ENCODE data around the gene SORL1-AS1.

Gene SORL1-AS1

DNA sequence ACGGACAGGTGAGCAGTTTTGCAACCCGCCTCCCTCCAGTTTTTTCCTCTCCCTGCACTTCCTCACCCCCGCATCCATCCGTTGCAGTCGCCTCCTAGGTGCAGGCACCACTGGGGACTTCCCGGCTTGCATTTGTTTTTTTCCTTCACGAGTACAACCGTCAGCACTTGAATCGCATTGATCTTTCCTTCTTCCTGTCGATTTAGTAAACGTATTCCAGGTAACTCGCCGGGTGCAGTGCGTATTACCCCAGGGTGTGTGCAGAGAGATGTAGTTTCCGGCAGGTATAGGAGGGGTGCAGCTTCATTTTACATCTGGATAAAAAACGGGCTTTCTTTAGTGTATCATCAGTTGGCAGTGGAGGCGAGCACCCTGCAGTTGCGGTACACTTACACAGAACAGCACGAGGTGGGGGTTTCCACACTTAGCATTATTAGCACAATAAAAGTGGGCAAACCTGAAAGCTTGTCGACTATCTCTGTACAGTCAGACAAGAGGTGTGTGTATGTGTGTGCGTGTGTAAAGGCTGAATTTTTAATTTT lies at the start of gene SORL1-AS1:
Gene SORL1-AS1, minus strand, starts transcription at position 359 of the 542 bp plus-strand sequence.
- DNase-seq: peak; percentile 61
- no peaks in the 10 kb centered on the region for H3K9me3 Mint-ChIP-seq
- H3K4me1 Mint-ChIP-seq (ENCODE audit: low read depth): peaks cover 88% of the 10 kb centered on the region
- peak; percentile 67 to 72 for ATAC-seq
- no peaks in the 10 kb centered on the region for H3K27me3 Mint-ChIP-seq (ENCODE audit: low read depth)
- peak within 1 kb of the TSS; percentile 92 for H3K4me3 Mint-ChIP-seq
- H3K36me3 Mint-ChIP-seq (ENCODE audit: insufficient read depth): peaks cover 16% of the 10 kb centered on the region

DNA sequence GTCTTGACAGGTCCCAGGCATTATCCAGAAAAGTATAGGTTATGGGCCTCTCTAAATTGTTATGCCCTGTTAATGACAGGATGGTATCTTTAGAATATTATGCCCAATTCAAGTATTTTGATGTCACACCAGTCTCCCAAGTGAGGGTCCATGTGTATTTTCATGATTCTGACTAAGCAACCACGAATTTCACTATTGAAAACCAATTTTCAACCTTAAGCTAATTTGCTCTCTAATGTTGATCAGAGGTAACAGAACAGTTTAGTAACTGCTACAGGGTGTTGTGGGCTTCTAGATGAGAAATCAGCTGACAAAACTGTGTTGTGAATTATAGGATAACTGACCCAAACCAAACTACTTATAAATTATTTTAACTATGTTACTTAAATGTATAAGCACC lies 48.0 kb upstream of the SORL1-AS1 start:
- peak in 1 of 2 donors; percentile 32 for ATAC-seq
- H3K4me1 Mint-ChIP-seq (ENCODE audit: low read depth): peaks cover 31% of the 10 kb centered on the region
- H3K36me3 Mint-ChIP-seq (ENCODE audit: insufficient read depth): peaks cover 62% of the 10 kb centered on the region
- peaks cover 10% of the 10 kb centered on the region for H3K9me3 Mint-ChIP-seq
- H3K27me3 Mint-ChIP-seq (ENCODE audit: low read depth): no peaks in the 10 kb centered on the region
- DNase-seq: no peak
- H3K4me3 Mint-ChIP-seq: no peak overlapping the region

DNA sequence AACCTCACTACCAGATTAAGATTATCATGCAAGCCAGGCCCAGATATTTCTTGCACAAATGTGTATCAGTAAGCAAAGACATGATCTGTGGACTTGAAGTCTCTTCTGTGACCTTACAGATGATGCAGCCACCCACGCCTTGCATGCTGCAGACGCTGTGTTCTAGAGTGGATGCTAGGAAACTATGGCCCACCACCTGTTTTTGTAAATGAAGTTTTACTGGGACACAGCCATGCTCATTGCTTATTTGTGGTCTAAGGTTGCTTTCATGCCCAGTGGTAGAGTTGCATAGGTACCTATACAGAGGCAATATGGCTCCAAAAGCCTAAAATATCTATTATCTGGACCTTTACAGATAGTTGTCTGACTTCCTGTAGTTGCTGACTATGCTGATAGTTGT lies 47.5 kb upstream of the SORL1-AS1 start:
- Mint-ChIP-seq H3K4me3 (no peak overlapping the region), H3K27me3 (ENCODE audit: low read depth) (no peaks in the 10 kb centered on the region), H3K4me1 (ENCODE audit: low read depth) (peaks cover 36% of the 10 kb centered on the region), H3K36me3 (ENCODE audit: insufficient read depth) (peaks cover 62% of the 10 kb centered on the region), H3K9me3 (peaks cover 5% of the 10 kb centered on the region)
- DNase-seq (no peak), ATAC-seq (peak in 1 of 2 donors; percentile 27)

DNA sequence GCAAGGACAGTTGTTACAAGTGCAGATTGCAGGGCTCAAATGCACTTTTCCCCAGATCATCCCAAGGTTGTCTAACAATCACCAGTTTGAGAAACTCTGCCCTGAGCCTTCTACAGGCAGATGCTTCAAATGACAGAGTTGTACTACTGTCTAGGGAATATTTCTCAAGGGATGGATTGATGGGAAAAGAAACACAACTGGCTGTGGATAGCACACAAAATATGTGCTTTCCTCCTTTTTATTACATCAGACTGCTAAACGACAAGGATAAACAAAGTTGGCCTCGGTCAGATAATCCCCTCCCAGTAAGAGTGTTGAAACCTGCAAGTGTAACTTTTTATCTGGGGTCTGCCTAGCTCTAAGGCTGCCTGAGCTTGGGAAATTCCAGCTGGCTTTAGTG lies 46.6 kb upstream of the SORL1-AS1 start:
- Mint-ChIP-seq H3K27me3 (ENCODE audit: low read depth) (no peaks in the 10 kb centered on the region), H3K9me3 (peaks cover 4% of the 10 kb centered on the region), H3K4me1 (ENCODE audit: low read depth) (peaks cover 43% of the 10 kb centered on the region), H3K4me3 (no peak overlapping the region), H3K36me3 (ENCODE audit: insufficient read depth) (peaks cover 53% of the 10 kb centered on the region)
- ATAC-seq (no peak), DNase-seq (no peak)

DNA sequence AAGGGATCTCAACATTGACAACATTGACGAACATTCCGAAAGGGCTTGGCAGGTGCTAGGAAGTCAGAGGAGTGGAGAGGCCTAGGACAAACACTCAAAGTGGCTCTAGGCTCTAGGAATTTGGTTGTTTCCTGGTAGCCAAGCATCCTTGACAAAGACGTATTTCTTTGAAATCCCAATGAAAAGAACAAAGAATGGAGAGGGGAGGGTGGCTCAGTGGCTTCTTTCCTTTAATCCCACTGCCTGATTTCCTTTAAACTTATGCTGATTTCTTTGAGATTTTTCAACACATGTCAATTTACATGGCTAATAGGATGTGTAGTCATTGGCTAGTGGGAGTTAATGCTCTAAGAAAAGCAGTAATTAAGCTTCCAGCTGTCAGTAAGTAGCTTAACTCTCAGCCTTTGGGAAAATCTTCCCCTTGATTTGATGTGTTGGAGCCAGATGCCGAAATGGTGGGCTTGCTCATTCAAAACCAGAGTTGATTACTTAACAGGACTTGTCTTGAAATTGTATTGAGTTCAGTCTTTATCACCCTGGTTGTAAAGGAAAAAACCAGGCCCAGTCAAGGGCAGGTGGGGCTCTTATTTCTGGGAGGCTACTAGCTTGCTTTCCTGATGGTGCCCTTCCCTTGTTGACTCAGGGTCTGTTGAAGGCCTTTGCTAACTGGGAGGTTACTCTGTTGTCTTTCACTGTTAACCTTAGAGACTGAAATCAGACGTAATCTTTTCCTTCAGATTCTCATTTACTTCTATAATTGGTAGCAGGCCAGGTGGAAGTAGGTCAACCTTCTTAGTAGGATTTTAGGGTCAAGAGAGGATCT lies 44.6 kb upstream of the SORL1-AS1 start:
- ATAC-seq: no peak
- Mint-ChIP-seq H3K36me3 (ENCODE audit: insufficient read depth) (peaks cover 41% of the 10 kb centered on the region), H3K4me3 (no peak overlapping the region), H3K27me3 (ENCODE audit: low read depth) (no peaks in the 10 kb centered on the region), H3K4me1 (ENCODE audit: low read depth) (peaks cover 51% of the 10 kb centered on the region), H3K9me3 (peaks cover 4% of the 10 kb centered on the region)
- DNase-seq: no peak

DNA sequence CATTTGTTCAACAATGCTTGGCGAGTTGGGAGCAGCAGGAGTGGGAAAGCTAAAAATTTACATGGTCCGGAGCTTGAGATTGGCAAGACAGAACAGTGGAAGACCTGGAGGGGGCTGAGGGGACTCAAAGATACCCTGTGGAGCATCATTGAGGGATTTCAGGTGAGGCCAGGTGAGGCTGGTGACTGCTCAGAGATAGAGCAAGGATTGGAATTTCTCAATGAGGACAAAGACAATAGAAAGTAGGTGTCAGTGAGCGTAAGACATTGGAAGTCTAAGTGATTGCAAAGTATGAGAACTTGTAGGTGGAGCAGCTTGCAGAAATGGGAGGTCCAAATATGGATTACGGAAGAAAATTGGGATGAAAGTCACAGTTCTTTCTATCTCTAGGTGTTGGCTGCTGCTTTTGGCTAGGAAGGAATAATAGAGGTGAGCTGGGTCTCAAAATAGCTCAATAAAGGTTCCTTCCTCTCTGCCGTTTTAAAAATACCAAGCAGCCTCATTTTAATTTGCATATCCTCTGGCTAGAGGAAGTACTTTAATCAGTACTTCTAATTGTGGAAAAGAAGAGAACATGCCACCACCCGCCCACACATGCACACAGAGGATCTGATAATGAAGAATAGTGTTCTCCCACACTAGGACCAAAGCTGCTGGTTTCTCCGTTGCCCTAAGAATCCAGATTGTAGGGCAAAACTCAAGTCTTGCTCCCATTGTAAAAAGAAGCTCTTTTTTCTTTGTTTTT lies 41.8 kb upstream of the SORL1-AS1 start:
- ATAC-seq (peak; percentile 53 to 69), DNase-seq (peak; percentile 47)
- H3K4me1 Mint-ChIP-seq (ENCODE audit: low read depth): peaks cover 50% of the 10 kb centered on the region
- H3K27me3 Mint-ChIP-seq (ENCODE audit: low read depth): no peaks in the 10 kb centered on the region
- no peaks in the 10 kb centered on the region for H3K9me3 Mint-ChIP-seq
- peaks cover 50% of the 10 kb centered on the region for H3K36me3 Mint-ChIP-seq (ENCODE audit: insufficient read depth)
- peak overlapping the region; percentile 19 for H3K4me3 Mint-ChIP-seq

DNA sequence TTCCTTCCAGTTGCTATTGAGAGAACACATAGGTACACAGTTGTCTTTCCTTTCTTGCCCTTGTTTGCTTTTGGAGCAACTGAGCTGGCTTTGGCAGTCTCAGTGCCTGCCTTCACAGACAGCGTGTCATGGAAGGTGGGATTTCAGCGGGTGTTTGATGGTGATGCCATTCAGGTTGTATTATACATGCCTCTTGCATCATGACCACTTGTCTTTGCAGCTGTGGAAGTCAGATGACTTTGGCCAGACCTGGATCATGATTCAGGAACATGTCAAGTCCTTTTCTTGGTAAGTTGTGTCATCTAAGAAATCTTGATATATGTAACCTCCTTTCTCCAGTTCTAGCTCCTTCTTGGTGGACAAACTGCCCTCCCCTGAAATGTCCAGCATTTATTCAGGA lies 37.1 kb upstream of the SORL1-AS1 start:
- DNase-seq (no peak), ATAC-seq (no peak)
- Mint-ChIP-seq H3K27me3 (ENCODE audit: low read depth) (no peaks in the 10 kb centered on the region), H3K4me1 (ENCODE audit: low read depth) (peaks cover 53% of the 10 kb centered on the region), H3K9me3 (no peaks in the 10 kb centered on the region), H3K4me3 (no peak overlapping the region), H3K36me3 (ENCODE audit: insufficient read depth) (peaks cover 48% of the 10 kb centered on the region)

DNA sequence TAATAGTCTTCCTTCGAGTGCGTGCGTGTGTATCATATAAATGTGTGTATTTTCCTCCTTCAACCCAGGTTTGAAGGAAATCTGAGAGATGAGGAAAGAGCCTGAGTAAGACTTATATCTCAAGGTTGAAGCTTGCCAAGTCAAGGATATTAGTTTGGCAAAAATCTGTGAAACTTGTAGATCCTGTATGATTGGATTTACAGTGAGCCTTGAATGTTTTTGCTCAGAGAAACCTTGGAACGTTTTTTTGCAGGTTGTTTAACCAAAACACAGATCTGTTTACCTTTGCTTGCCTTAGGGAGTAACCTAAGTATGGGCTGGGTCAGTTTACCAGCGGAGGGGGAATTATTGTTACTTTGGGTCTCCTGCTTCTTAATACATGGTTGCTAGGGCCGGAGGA lies 35.9 kb upstream of the SORL1-AS1 start:
- Mint-ChIP-seq H3K4me1 (ENCODE audit: low read depth) (peaks cover 53% of the 10 kb centered on the region), H3K36me3 (ENCODE audit: insufficient read depth) (peaks cover 59% of the 10 kb centered on the region), H3K4me3 (no peak overlapping the region)

DNA sequence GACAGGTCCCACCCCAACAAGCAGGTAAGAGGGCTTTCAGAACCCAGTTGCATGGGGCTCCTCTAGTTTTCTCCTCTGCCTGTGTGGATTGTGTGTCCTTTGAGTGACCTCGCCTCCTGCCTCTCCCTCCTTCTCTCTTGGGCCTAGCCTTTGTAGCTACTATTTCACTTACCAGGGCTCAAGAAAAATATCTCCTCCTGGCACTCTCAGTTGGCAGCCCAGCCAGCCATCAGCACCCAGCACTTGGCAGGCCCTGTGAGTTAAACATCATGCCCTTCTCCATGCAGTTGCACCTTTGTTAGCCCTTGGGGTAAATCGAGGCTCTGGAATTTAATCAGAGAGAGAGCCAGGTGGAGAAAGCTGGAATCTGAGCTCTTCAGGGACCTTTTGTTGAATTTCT lies 35.4 kb upstream of the SORL1-AS1 start:
- ATAC-seq (no peak), DNase-seq (no peak)
- Mint-ChIP-seq H3K36me3 (ENCODE audit: insufficient read depth) (peaks cover 63% of the 10 kb centered on the region), H3K27me3 (ENCODE audit: low read depth) (no peaks in the 10 kb centered on the region), H3K4me3 (no peak overlapping the region), H3K4me1 (ENCODE audit: low read depth) (peaks cover 53% of the 10 kb centered on the region), H3K9me3 (no peaks in the 10 kb centered on the region)

More for the DNA sequence above, 35.9 kb upstream of the SORL1-AS1 start:
- no peak for ATAC-seq
- H3K27me3 Mint-ChIP-seq (ENCODE audit: low read depth): no peaks in the 10 kb centered on the region
- no peak for DNase-seq
- no peaks in the 10 kb centered on the region for H3K9me3 Mint-ChIP-seq

DNA sequence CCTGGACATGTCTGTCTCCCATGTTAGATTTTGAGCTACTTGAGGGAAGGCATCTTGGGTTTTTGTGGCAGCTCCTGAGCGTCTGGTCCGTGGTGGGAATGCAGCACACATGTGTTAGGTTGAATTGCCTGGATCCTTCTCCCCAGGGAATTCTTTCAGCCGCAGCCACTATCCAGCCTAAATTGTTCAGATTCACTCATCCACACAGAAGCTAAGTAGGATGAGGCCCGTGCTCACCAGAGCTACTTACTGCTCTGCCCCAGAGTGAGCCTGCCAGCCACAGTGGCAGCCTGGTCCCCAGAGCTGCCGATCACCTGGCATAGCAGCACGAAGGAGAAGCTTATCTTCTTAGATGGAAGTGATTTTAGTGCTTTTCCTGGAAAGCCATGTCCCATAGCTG lies 34.4 kb upstream of the SORL1-AS1 start:
- ATAC-seq (no peak), DNase-seq (no peak)
- Mint-ChIP-seq H3K4me3 (no peak overlapping the region), H3K36me3 (ENCODE audit: insufficient read depth) (peaks cover 61% of the 10 kb centered on the region), H3K4me1 (ENCODE audit: low read depth) (peaks cover 62% of the 10 kb centered on the region), H3K9me3 (no peaks in the 10 kb centered on the region), H3K27me3 (ENCODE audit: low read depth) (no peaks in the 10 kb centered on the region)

DNA sequence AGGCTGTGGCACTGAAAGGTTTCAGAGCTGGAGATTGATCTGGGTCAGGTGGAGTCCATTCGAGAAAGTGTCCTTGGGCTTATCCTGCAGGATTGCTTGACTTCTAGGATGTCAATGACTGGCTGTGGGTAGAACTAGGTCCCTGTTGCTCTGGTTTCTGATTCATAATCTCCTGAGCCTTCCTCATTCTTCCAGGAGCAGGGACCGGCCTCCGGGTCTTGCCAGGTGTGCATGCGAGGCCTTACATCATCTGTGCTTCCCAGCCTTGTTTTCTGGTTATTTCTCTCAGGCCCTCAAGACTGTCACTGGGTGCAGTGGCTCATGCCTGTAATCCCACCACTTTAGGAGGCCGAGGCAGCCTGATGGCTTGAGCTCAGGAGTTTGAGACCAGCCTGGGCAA lies 33.3 kb upstream of the SORL1-AS1 start:
- Mint-ChIP-seq H3K36me3 (ENCODE audit: insufficient read depth) (peaks cover 53% of the 10 kb centered on the region), H3K27me3 (ENCODE audit: low read depth) (no peaks in the 10 kb centered on the region), H3K4me1 (ENCODE audit: low read depth) (peaks cover 60% of the 10 kb centered on the region), H3K4me3 (no peak overlapping the region), H3K9me3 (no peaks in the 10 kb centered on the region)
- no peak for DNase-seq
- ATAC-seq: no peak

DNA sequence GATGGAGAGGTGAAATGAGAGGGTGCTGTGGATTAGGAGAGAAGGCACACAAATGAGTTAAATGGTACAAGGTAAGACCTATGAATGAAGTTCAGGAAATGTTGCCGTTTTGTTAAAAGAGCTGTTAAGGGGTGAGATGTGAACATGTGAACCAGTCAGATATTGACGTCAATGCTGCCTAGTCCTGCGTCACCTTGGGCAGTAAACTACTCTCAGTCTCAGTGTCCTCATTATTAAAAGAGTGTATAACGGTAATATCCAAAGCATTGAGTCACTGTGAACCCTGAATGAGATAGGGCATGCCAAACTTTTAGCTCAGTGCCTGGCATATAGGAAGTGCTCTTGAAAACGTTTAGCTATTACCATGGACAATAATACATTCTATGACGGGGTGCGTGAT lies 32.4 kb upstream of the SORL1-AS1 start:
- Mint-ChIP-seq H3K4me1 (ENCODE audit: low read depth) (peaks cover 60% of the 10 kb centered on the region), H3K36me3 (ENCODE audit: insufficient read depth) (peaks cover 48% of the 10 kb centered on the region), H3K9me3 (no peaks in the 10 kb centered on the region), H3K27me3 (ENCODE audit: low read depth) (no peaks in the 10 kb centered on the region), H3K4me3 (no peak overlapping the region)
- ATAC-seq (no peak), DNase-seq (no peak)

DNA sequence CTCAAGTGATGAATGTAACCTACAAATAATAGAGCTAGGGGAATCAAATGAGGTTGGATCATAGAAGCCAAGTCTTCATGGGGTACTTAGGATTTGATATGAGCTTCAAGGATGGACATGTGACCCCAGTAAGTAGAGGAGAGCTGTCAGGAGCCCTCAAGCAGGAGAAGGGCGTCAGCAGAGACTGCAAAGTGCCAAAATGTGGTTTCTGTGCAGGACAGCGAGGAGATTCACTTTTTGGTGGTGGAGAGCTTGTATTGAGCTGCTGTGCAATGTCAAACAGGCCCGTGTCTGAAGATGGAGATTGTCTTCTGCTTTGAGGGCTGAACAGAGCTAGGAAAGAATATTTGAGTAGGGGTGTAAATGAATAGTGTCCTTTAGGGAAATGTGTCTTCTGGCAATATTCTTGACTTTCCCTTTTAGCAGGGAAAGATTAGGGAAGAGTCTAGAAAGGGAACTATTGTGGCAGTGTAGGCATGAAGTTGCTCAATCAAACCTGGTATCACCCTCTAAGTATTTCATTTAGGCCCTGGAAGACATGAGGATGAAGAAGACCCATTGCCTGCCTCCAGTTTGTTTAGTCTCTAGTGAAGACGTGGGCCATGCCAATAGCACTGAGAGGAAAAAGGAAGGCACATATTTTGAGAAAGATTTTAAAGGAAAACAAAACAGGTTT lies 31.2 kb upstream of the SORL1-AS1 start:
- Mint-ChIP-seq H3K9me3 (no peaks in the 10 kb centered on the region), H3K4me1 (ENCODE audit: low read depth) (peaks cover 52% of the 10 kb centered on the region), H3K27me3 (ENCODE audit: low read depth) (no peaks in the 10 kb centered on the region), H3K4me3 (no peak overlapping the region), H3K36me3 (ENCODE audit: insufficient read depth) (peaks cover 42% of the 10 kb centered on the region)
- no peak for DNase-seq
- ATAC-seq: no peak
